Epithelial cell of alveolus of lung (primary cell): Measurements from ENCODE around the gene DNM3. TPM values are rescaled to one million over a fixed set of nuclear protein-coding genes. Genes with fewer than 3 reads are reported as not detected.

Source experiments
- total RNA-seq: library from RNA; depleted of rRNA; stranded (reverse); fragments of >200 nt; gene quantifications from 2 replicates; pipeline ENCODE4 v1.2.1, GENCODE V29; 2015

Gene DNM3
- 0.91 and 1.6 TPM in 2 replicates for total RNA-seq

GRCh38 chr1:171841050-171841910 is at the start of gene DNM3:
TSS of gene DNM3 (plus strand) at chr1:171841498. CDS start at chr1:171841657, 159 bp downstream.

GRCh38 chr1:172420385-172420784 is 579.1 kb downstream of the DNM3 start, which contains the start of gene C1orf105:
TSS of gene C1orf105 (plus strand) at chr1:172420685. CDS start at chr1:172420886, 201 bp downstream.

GRCh38 chr1:172443666-172444453 is 602.6 kb downstream of the DNM3 start, which contains the start of gene PIGC:
TSS of gene PIGC (minus strand) at chr1:172444069. CDS start at chr1:172442622, 1,447 bp downstream.

Other genes starting within 250 kb of the DNM3 start
- gene MYOCOS, start 219.3 kb upstream of the DNM3 start, total RNA-seq: not detected in 2 replicates
- 0.13 TPM in 1 of 2 replicates, not detected in the other for gene MYOC, start 188.8 kb upstream of the DNM3 start, total RNA-seq
- gene VAMP4, start 99.4 kb upstream of the DNM3 start, total RNA-seq: 7.1 and 12.6 TPM in 2 replicates
- 20.7 and 26.5 TPM in 2 replicates for gene METTL13, start 59.8 kb upstream of the DNM3 start, total RNA-seq